ENCODE results near the gene SHOC2. TPM values are rescaled to one million over a fixed set of nuclear protein-coding genes. Genes with fewer than 3 reads are reported as not detected.

The SHOC2 gene
- 13.5 to 24.4 TPM (median 20.0 TPM) in 5 replicates for total RNA-seq (2022; extraction: Qiagen RNA extraction)

DNA sequence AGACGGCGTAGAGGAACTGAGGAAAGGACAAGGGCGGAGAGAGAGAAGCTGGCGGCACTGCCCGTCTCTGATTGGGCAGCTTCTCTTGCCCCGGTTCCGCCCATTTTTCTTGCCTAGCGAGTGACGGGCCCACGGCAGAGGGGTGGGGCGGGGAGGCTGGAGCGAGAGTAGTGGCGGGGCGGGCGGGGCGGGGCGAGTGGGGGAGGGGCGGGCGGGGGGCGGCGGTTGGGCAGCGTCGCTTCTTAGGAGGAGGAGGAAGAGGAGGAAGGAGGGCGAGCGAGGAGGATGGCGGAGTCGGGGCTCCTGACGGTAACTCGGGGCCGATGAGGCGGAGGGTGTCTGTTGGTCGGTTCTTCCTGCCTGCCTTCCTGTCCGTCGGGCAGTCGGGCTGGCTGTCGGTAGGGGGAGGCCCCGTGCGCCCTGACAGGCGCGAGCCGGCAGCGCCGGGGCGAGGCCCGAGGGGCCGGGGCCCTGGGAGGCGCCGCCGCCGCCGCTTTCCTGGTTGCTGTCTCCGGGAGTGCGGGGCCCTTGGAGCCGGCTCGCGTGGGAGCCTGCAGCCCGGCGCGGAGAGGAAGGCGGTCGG lies at the start of gene SHOC2:
Gene SHOC2 (plus strand): TSS at position 256 of the 583 bp plus-strand sequence. CDS start 44,755 bp downstream, outside the sequence.

DNA sequence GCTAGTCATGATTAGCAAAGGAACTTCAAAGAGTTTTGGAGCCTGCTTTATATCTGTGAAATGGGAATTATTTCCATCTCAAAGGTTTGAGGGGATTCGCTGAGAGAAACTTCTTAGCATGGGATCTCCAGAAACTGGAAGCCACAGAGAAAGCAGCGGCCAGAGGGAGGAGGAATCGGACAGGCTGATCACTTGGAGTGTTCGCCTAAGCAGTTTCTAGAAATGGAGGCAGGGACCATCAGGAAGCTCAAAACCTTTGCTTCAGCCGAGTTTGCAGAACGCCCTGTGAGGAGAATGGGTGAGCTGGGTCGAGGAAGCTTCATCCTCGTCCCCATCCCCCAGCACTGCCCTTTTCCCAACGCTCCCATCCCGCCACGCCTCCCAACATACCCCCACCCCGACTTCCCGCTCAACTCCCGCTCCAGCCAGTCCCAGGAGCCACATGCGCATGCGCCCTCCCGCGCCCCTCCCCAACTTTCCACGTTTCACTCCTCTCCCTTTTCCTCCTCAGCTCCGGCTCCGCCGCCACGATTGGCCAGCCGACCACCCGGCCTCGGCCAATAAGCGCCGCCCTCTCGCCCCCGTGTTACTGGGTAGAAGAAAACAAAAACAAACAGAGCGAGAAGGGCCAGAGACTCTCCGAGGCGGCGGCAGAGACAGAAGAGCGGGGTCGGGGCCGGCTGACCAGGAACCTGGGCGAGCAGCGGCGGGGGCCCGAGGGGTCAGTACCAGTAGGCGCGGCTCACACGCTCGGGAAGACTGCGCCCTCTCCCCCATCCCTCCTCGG lies 47.9 kb upstream of the SHOC2 start, which contains the start of gene PDCD4:
Gene PDCD4 (plus strand): TSS at position 631 of the 787 bp plus-strand sequence. CDS start 4,100 bp downstream, outside the sequence.

DNA sequence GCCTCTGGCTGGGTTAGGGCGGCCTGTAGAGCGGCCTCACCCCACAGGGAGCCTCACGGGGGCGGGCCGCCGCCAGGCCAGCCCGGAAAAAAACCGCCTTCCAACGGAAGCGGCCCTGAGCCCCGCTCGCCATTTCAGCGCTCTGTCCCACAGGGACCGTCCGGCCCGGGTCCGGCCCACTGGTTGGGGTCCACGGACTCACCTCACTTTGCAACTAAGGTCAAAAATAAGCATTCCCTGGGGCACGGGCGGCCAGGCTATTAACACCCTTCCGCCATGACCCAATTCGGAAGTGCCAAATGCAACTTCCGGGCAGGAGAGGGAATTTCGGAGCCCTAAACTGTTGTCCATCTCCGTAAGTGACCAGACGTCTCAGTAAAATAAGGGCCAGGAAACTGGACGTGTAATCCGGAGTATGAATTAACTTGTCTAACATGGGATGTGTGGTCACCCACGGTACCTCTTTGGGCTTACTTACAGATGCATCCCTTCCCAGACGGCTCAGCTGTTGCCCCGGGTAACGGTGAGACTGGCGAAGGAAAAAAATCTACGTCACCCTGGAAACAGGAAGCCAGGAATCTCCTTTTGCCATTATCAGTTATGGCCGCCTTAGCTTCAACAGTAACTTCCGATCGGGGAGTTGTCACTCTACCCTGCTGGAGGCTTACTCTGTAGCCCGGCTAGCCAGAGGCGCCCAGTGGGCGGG lies 608 bp upstream of the SHOC2 start, which contains the start of gene BBIP1:
Gene BBIP1 (minus strand): TSS at position 538 of the 706 bp plus-strand sequence. CDS start 1,023 bp downstream, outside the sequence.

Other genes with a start within 250 kb of the SHOC2 start
- 26.6 to 35.0 TPM (median 31.0 TPM) in 5 replicates for gene PDCD4, start 47.7 kb upstream of the SHOC2 start, total RNA-seq (2022; extraction: Qiagen RNA extraction)
- 31.8 to 37.4 TPM (median 34.3 TPM) in 5 replicates for gene BBIP1, start 424 bp upstream of the SHOC2 start, total RNA-seq (2022; extraction: Qiagen RNA extraction)
- gene ADRA2A, start 157.4 kb downstream of the SHOC2 start, total RNA-seq (2022; extraction: Qiagen RNA extraction) = 0.06 to 0.11 TPM (median 0.07 TPM) in 4 of 5 replicates, not detected in the other

Measured in A549 treated with Hydrocortisone at 1 μM for 4 hours (cell line).